Kidney (tissue), 14 donors: ENCODE data around the gene DNASE1L1. TPM values are rescaled to one million over a fixed set of nuclear protein-coding genes. Genes with fewer than 3 reads are reported as not detected.

Experiments used
- DNase-seq, 5 donors: peaks; one replicate each; pipeline ENCODE4 v3.0.0-alpha.2; 2013 to 2020
- FAIRE-seq: peaks from 2 replicates; lab custom pipeline; 2012; peaks lifted over from hg19 to GRCh38; lab: Jason Lieb, UNC
- H3K27ac ChIP-seq, 2 donors: one replicate each; pipeline ENCODE4 v1.7.0; 2013; ENCODE audit warnings: low read depth in 2 of 2, low read length in 2 of 2, inconsistent platforms in 1 of 2
- H3K27me3 ChIP-seq: one replicate; pipeline ENCODE4 v1.7.1; 2013; ENCODE audit warnings: low read length, inconsistent platforms; ENCODE audit not compliant: control insufficient read depth, insufficient read depth
- H3K36me3 ChIP-seq, 3 donors: one replicate each; pipeline versions ENCODE4 v1.7.0 to v1.7.1; 2013; ENCODE audit warnings: low read length in 3 of 3, control low read depth in 1 of 3, inconsistent platforms in 1 of 3; ENCODE audit not compliant: insufficient read depth in 3 of 3, control insufficient read depth in 2 of 3
- H3K4me1 ChIP-seq, 3 donors: one replicate each; pipeline versions ENCODE4 v1.7.0 to v1.7.1; 2013; ENCODE audit warnings: low read length in 3 of 3, inconsistent platforms in 1 of 3, low read depth in 1 of 3; ENCODE audit not compliant: control insufficient read depth in 2 of 3, insufficient read depth in 2 of 3
- H3K4me3 ChIP-seq, 3 donors: one replicate each; pipeline versions ENCODE4 v1.7.0 to v1.8.1; 2013; ENCODE audit warnings: low read length in 3 of 3, control low read depth in 1 of 3, inconsistent platforms in 1 of 3
- H3K9ac ChIP-seq, 3 donors: one replicate each; pipeline versions ENCODE4 v1.7.0 to v1.7.1; 2013; ENCODE audit warnings: low read length in 3 of 3, control low read depth in 1 of 3, inconsistent platforms in 1 of 3
- H3K9me3 ChIP-seq, 3 donors: one replicate each; pipeline versions ENCODE4 v1.7.0 to v1.7.1; 2013; ENCODE audit warnings: low read length in 3 of 3, control low read depth in 1 of 3, inconsistent platforms in 1 of 3; ENCODE audit not compliant: control insufficient read depth in 2 of 3, insufficient read depth in 1 of 3
- CTCF ChIP-seq: IDR thresholded peaks from 3 replicates; pipeline ENCODE4 v1.5.1; 2012; ENCODE audit warnings: mild to moderate bottlenecking, moderate library complexity, borderline replicate concordance; ENCODE audit not compliant: insufficient read depth; ENCODE audit errors: extremely low read depth
- intact Hi-C: fragments of 100-400 bp; cut with DNase I; formaldehyde crosslinking; loops from one replicate; pipeline ENCODE4 v1.11.1; 2022
- polyA plus RNA-seq: library from polyadenylated mRNA; stranded (reverse); fragments of 350-450 nt; fragmentation: Illumina TruSeq; extraction: RNeasy Lipid Tissue Mini Kit (QIAGEN cat#74804); gene quantifications from one replicate; pipeline ENCODE4 v1.2.3, GENCODE V29; 2014; ENCODE audit warnings: low read depth, low replicate concordance; ENCODE audit not compliant: insufficient read depth
- total RNA-seq: library from RNA; stranded (reverse); fragmentation: NEBNext Ultra II Directional; extraction: Animal tissue kit (Norgen Biotek cat#: 25700); gene quantifications from one replicate; pipeline ENCODE4 v1.2.1, GENCODE V29; 2021
- donor health status: control.
- donor health status: control.
- donor health status: control.
- donor health status: control.
- donor health status: control.
- donor health status: DM: yes; HTN: yes; CAD: no.
- donor health status: Normal renal cell carcinoma (clear cell type).

The DNASE1L1 gene
- total and polyA plus RNA-seq, 2 donors from 2014 or later = 28.0 to 33.8 TPM

DNA sequence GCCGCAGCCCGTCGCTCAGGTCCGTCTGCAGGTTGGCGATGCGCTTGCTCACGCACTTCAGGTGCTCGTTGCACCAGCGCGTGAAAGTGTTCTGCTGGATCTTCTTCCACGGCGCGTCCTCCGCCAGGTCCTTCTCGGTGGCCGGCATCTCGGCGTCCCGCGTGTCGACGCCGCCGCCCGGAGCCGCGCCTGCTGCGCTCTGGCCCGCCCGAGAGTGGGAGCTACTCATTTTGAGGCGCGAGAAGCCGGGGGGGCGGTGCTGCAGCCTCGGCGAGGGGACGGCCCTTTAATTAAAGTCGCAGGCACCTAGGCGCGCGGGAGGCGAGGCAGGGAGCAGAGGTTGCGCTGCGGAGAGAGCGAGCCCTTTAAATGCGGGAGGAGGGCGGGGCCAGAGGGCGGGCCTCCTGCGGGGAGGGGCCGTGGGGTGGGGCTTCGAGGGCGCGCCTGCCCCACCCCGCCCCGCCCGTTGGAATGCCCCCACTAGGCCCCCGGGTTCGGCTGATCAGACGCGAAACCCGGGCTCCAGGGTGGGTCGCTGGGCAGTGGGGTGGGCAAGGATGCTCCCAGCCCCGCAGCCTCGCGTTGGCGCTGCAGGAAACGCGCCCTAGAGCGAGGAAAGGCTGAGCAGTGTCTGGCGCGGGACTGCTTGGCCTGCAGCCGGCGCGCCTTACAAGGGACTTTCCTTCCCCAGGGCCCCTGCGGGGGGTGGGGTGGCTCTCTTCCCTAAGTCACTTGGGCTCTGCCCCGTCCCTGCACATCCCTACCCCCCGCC is 37.9 kb downstream of the DNASE1L1 start:
- Histone ChIP-seq H3K4me3 (peak overlapping the region; percentile 78 to 82 (median 80)), H3K27me3 (no peaks in the 10 kb centered on the region), H3K9me3 (no peaks in the 10 kb centered on the region), H3K9ac (peak overlapping the region; percentile 41 to 69 (median 58)), H3K27ac (peak overlapping the region; percentile 65 to 82), H3K36me3 (peaks cover 0 to 8% (median 0%) of the 10 kb centered on the region in 3 donors), H3K4me1 (peaks cover 0 to 13% (median 0%) of the 10 kb centered on the region in 3 donors)
- FAIRE-seq (no peak), DNase-seq (peak; percentile 94 to 99 (median 95))
- intact Hi-C loops = no loop called here
- TF ChIP-seq CTCF = no peak

- peaks cover 0 to 13% (median 0%) of the 10 kb centered on the region in 3 donors for H3K4me1 ChIP-seq
- H3K27me3 ChIP-seq = no peaks in the 10 kb centered on the region
- H3K4me3 ChIP-seq = peak overlapping the region; percentile 78 to 82 (median 81)
- peak overlapping the region; percentile 41 to 89 (median 69) for H3K9ac ChIP-seq
- TF ChIP-seq CTCF = no peak
- intact Hi-C loops = no loop called here
- peaks cover 0 to 8% (median 0%) of the 10 kb centered on the region in 3 donors for H3K36me3 ChIP-seq
- peak overlapping the region; percentile 93 to 94 for H3K27ac ChIP-seq
- no peak for FAIRE-seq
- no peaks in the 10 kb centered on the region for H3K9me3 ChIP-seq
- DNase-seq = peak in 3 of 5 donors; percentile 32 to 85 (median 55)
Observed at GRCh38 chrX:154370300-154371016, 38.6 kb downstream of the DNASE1L1 start.

DNA sequence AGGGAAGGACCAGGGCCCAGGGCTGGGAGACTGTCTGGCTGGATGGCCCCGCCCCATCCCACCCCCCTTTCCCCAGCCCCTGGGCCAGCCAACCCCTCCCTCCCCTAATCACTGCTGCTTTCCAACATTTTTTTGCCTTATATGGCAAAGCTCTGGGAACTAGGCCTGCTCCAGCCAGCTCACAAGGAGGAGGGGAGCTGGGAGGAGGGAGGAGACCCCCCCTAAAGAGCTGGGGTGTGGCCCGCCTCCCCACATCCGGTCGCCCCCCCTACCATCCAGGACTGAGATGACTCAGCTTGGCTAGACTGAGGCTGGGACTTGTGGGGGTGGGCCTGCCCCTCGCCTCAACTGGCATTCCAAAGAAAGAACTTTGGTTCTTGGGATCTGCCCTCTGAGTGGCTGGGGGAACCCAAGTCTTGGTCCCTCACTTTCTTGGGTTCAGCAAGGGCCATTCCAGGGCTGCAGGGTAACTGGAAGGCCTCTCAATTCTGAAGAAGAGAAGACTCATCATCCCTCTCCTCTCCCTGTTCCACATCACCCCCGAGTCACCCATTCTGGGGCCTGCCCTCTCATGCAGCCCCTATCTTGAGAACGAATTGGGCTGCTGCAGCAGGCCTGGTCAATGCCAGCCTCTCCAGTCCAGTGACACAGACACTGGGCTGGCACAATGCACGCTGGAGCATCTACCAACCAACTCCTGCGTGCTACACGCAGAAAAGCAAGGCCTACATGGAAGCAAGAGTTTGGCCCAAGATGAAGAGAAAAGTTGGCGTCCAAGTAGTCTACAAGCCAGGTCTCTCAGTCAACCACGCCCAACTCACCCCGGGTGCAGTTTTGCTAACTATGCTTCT is 39.4 kb downstream of the DNASE1L1 start:
- Histone ChIP-seq H3K4me3 (peak overlapping the region; percentile 63 to 81 (median 78)), H3K9ac (peak overlapping the region; percentile 58 to 89 (median 69)), H3K4me1 (peaks cover 0 to 10% (median 0%) of the 10 kb centered on the region in 3 donors), H3K36me3 (peaks cover 0 to 8% (median 0%) of the 10 kb centered on the region in 3 donors), H3K9me3 (no peaks in the 10 kb centered on the region), H3K27me3 (no peaks in the 10 kb centered on the region), H3K27ac (peak overlapping the region; percentile 93 to 94)
- no peak for FAIRE-seq
- TF ChIP-seq CTCF = no peak
- DNase-seq = peak; percentile 83 to 96 (median 87)
- intact Hi-C loops = no loop called here
